ENCODE measurements around the gene GYG1.
A peak's percentile ranks its signal among the peaks of the same experiment; 100 is the strongest.

Gene GYG1

DNA sequence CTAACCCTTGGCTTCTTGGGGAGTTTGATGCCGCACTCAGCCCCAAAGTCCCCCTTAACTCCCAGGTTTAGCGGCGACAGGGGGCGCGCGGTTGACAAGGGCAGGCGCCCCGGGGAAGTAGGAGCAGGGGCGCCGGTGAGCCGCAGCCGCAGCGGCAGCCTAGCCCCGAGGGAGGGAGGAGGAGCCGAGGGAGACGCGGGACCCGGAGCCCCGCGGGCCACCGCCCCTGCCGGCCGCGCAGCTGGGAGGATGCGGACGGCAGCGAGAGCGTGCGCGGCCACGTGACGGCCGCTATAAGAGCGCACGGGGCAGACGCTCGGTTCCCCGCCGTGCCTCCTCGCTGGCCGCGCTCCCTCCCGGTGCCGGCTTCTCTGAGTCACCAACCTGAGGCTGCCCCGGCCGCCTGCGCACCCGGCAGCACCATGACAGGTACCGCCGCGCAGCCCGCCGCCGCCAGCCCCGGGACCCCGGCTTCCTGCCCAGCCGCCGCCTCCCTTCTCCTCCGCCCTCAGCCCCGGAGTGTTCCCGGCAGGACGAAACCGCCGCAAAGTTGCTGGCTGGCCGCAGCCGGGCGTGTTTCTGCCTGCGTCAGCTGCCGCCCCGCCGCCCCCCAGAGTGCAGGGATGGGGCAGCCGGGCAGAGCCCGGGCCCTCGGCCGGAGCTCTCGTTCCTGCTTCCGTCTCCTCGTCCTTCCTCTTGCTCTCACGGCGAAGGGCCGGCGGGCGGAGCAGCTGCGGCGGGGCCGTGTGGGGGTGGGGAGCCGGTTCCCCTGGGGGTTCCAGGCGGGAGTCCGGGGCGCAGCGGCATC is at the start of gene GYG1:
Gene GYG1 (plus strand): TSS at position 322 of the 808 bp plus-strand sequence. CDS start 101 bp downstream, at position 423.
- peak; percentile 96 for ATAC-seq
- Mint-ChIP-seq H3K27me3 (no peaks in the 10 kb centered on the region), H3K9me3 (no peaks in the 10 kb centered on the region), H3K4me3 (peak within 1 kb of the TSS; percentile 83), H3K36me3 (peaks cover 12% of the 10 kb centered on the region), H3K27ac (peak within 1 kb of the TSS; percentile 86), H3K4me1 (peaks cover 17% of the 10 kb centered on the region)

DNA sequence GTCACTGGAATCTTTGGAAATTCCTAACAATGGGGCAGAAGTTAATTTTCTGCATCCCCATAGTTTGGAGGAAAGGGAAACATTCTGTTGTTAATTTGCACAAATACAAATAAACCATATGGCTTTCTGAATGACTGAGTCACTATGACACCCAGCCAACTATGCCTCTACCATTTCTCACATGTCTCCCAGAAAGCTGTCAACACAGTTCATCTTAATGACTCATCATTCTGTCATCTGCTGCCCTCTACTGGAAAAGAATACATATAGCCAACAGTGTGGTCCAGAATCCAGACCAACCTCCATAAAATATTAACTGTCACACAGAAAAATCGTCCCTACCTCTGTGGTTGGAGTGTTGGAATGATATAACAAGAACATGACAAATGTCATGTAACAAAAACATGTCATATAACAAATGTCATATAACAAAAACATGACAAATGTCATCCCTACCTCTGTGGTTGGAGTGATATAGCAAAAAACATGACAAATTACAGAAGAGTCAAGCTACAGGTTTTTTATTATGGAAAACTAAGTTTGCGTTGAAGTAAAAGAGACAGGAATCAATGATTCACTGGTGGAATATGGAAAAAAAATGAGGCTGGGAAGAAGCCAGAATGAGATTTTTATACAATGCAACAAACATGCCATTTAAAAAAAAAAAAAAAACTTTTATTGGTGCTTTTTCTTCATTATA is 47.7 kb upstream of the GYG1 start:
- no peaks in the 10 kb centered on the region for H3K36me3 Mint-ChIP-seq
- peaks cover 10% of the 10 kb centered on the region for H3K4me1 Mint-ChIP-seq
- H3K4me3 Mint-ChIP-seq: no peak overlapping the region
- peaks cover 11% of the 10 kb centered on the region for H3K27me3 Mint-ChIP-seq
- no peaks in the 10 kb centered on the region for H3K9me3 Mint-ChIP-seq
- H3K27ac Mint-ChIP-seq: no peak overlapping the region
- peak; percentile 77 for ATAC-seq

DNA sequence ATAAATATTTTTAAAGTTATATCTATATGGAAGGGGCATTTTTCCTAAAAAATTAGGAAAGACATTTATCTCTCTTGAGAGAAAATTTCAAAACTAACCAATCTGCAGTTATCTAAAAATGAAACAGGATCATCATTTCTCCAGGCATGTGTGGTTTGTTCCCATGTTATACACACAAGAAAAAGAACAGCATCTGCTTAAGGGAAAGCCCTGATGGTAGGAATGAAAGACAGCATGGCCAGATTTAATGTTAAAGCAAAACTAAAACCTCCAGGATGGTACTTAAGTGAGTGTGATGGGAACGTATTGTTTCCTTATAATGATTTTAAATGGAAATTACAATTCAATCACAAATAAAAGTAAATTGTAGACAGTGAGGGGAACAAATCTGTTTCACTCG is 46.2 kb upstream of the GYG1 start:
- no peak for ATAC-seq
- H3K27ac Mint-ChIP-seq: no peak overlapping the region
- peaks cover 10% of the 10 kb centered on the region for H3K4me1 Mint-ChIP-seq
- H3K9me3 Mint-ChIP-seq: no peaks in the 10 kb centered on the region
- H3K27me3 Mint-ChIP-seq: peaks cover under 1% of the 10 kb centered on the region
- H3K4me3 Mint-ChIP-seq: no peak overlapping the region
- H3K36me3 Mint-ChIP-seq: no peaks in the 10 kb centered on the region

DNA sequence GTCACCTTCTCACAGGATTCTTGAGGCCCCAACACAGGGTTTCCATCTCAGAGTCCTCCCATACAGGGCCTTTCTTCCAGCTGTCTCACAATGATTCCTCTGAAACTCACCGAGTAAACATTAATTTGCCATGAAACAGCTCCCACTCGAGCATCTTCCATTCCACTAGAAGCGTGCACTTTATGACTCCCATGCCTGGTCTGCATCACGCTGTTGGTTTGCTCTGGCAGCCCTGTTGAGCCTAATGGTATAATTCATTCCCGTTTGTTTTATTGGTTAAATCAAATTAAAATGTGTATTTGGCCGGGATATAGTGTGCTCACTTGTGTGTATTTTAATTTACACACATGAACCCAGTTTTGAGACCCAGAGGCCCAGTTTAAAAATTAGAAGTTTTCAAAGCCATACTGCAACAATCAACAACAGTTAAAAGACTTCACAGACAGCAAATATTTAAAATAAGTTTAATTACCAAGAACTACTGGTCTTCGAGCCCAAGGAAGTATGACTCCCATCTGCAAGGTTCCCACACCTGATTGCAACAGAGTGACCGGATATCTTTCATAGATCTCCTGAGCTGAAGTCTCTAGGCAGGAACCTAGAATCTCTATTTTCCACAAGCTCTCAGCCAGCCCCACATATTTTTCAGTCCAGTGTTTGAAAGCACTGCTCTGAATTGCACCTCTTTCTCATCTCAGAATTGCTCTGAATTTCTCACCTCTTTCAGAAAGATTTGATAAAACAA is 42.3 kb upstream of the GYG1 start:
- H3K4me3 Mint-ChIP-seq: no peak overlapping the region
- H3K36me3 Mint-ChIP-seq: no peaks in the 10 kb centered on the region
- no peak overlapping the region for H3K27ac Mint-ChIP-seq
- H3K27me3 Mint-ChIP-seq: no peaks in the 10 kb centered on the region
- ATAC-seq: no peak
- H3K4me1 Mint-ChIP-seq: peaks cover 10% of the 10 kb centered on the region
- H3K9me3 Mint-ChIP-seq: no peaks in the 10 kb centered on the region

DNA sequence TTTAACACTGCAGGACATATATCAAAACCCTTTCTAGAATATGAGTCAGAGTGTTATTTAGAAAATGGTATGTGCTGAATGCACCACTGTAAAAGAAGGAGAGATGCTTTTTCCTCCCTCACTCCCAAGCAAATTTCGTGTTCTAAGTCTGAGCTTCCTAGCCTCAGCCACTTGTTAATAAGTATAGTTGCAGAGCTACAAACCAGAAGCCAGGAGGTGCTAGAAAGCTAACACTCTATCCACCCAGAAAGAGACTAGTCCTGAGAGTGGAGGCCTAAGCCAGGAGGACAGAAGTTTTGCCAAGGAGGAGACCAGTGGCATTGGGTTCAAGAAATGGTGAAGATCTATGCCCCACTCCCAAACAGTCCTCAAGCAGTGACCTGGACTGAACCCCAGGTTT is 40.5 kb upstream of the GYG1 start:
- Mint-ChIP-seq H3K27ac (no peak overlapping the region), H3K27me3 (peaks cover 3% of the 10 kb centered on the region), H3K9me3 (no peaks in the 10 kb centered on the region), H3K36me3 (no peaks in the 10 kb centered on the region), H3K4me1 (peaks cover 10% of the 10 kb centered on the region), H3K4me3 (no peak overlapping the region)
- ATAC-seq: no peak

DNA sequence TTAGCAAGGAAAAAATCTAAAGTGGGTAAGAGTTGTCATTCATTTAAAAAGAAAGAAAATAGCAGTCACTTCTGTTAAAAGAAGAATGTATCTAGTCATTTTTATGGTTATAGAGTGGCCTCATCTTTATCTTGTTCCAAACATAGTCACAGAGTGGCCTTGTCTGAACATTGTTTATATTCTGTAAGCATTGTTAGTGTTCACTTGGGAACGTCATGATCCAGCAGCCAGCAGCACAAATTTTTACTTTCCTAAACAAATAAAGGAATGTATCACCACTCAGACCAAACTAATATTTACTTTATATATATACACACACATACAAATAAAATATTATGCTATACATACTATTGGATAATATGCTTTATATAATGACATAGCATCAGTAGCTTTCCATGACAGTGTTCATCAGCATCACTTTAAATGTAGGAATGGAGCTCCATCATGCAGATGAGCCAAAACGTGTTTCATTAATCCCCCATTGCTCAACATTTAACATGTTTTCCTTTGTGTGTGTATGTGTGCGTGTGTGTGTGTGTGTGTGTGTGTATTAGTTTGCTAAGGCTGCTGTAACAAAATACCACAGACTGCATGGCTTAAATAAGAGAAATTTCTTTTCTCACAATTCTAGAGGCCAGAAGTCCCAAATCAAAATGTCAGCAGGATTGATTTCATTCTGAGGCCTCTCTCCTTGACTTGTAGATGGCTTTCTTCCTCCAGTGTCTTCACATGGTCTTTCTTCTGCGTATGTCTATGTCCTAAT is 39.6 kb upstream of the GYG1 start:
- Mint-ChIP-seq H3K27me3 (peaks cover 12% of the 10 kb centered on the region), H3K27ac (no peak overlapping the region), H3K36me3 (no peaks in the 10 kb centered on the region), H3K9me3 (no peaks in the 10 kb centered on the region), H3K4me1 (peaks cover 9% of the 10 kb centered on the region), H3K4me3 (no peak overlapping the region)
- ATAC-seq: no peak

DNA sequence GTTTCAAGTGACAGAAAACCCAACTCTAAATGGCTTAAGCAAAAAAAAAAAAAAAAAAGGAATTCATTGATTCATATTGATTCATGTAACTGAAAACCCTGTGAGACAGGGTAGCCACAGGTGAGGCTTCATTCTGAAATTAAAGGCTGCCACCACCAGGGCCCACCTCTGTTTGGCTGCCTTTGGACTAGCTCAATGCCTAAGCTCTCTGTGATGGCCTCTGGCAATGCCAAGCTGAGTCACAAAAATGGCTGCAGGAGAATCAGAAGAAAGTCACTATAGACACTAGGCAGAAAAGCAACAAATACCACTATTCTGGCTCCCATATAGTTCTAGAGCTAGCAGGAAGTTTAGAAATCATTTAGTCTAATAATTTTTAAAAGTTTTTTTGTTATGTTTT is 38.2 kb upstream of the GYG1 start:
- Mint-ChIP-seq H3K9me3 (no peaks in the 10 kb centered on the region), H3K4me1 (no peaks in the 10 kb centered on the region), H3K36me3 (no peaks in the 10 kb centered on the region), H3K27ac (no peak overlapping the region), H3K27me3 (peaks cover 15% of the 10 kb centered on the region), H3K4me3 (no peak overlapping the region)
- no peak for ATAC-seq

DNA sequence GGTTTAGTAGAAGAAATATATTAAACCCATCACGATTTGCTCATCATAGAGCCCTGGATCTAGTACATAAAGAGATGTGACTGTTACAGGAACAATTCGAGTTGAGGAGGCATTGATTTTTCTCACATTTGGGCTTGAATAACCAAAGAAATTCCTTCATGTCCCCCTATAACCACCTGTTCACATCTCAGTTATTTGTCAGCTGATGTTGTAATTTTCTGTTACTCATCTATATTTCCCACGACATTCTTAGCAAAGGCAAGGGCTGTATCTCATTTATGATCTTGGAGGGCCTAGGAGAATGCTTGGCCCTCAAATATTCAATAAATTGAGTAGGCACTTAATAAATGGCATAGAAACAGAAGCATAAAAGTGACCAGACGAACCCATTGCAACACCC is 36.4 kb upstream of the GYG1 start:
- Mint-ChIP-seq H3K27me3 (peaks cover 15% of the 10 kb centered on the region), H3K9me3 (no peaks in the 10 kb centered on the region), H3K27ac (no peak overlapping the region), H3K4me3 (no peak overlapping the region), H3K4me1 (no peaks in the 10 kb centered on the region), H3K36me3 (no peaks in the 10 kb centered on the region)
- no peak for ATAC-seq

DNA sequence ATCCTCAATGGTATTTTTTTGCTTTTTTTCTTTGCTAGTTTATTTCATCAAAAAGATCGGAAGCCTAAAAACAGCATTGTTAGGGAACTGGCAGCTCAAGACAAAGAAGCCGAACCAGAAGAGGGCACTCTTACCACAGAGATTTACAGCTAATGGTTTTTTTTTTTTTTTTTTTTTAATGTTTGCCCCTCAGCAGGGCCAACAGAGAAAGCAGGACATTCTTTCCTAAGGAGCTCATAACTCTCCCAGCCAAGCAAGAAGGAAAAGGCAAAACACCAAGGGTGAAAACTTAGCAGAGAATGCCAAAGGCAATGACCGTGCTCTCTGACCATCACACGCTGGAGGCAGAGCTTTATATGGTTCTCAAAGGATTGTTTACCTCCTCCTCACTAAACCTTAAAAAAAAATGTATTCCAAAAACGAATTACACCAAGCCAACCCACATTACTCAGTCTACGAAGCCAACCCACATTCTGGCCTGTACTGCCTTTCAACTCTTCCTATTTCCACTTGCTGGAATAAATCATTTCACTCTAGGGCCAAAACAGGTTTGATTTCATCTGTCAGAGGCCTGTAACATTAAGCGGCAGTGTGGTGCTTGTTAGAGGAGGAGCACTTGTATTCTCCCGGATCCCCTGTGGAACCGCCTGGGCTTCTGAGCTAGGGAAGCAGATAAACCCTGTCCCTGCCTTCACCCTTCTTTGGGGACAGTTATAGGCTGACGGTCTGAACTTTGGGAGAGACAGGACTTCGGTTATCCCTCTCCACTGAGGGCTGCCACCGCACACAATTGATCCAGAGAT is 35.6 kb upstream of the GYG1 start:
- Mint-ChIP-seq H3K4me1 (no peaks in the 10 kb centered on the region), H3K36me3 (no peaks in the 10 kb centered on the region), H3K27me3 (peaks cover 15% of the 10 kb centered on the region), H3K4me3 (no peak overlapping the region), H3K27ac (no peak overlapping the region), H3K9me3 (no peaks in the 10 kb centered on the region)
- ATAC-seq: no peak

DNA sequence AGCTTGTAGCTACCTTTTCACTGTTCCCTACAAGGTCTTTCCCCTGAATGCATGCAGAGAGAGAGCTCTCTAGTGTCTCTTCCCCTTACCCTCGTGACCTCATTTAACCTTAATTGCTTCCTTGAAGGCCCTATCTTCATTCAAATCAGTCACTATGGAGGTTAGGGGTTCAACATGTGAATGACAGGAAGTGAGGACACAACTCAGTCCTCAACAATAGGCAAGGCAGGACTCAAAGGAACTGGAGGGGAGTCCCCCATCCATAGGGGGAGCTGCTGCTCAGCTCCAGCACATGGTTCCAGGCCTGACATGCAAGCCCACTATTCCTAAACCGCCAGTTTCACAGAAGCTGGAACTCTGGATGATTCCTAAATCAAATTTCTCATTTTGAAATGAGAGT is 33.8 kb upstream of the GYG1 start:
- H3K4me1 Mint-ChIP-seq: no peaks in the 10 kb centered on the region
- H3K27ac Mint-ChIP-seq: no peak overlapping the region
- no peaks in the 10 kb centered on the region for H3K36me3 Mint-ChIP-seq
- H3K4me3 Mint-ChIP-seq: no peak overlapping the region
- H3K9me3 Mint-ChIP-seq: no peaks in the 10 kb centered on the region
- ATAC-seq: no peak
- peaks cover 32% of the 10 kb centered on the region for H3K27me3 Mint-ChIP-seq

DNA sequence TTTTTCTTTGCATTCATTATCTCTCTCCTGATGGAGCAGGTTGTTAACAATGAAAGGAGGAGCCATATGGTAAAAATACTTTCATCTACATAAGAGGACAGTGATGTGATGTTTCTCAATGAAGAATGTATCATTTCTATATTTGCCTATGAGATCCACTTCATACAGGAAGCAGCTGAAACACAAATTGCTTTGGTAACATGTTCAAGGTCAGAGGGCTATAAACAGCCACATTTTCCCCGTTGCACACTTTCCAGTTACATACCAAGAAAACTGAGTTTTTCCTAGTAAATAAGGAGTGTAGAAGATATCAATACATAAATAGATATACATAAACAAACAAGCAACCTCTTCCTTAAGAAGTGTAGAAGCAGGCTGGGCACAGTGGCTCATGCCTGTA is 32.6 kb upstream of the GYG1 start:
- H3K4me1 Mint-ChIP-seq: no peaks in the 10 kb centered on the region
- peaks cover 32% of the 10 kb centered on the region for H3K27me3 Mint-ChIP-seq
- H3K4me3 Mint-ChIP-seq: no peak overlapping the region
- no peak for ATAC-seq
- no peak overlapping the region for H3K27ac Mint-ChIP-seq
- no peaks in the 10 kb centered on the region for H3K9me3 Mint-ChIP-seq
- H3K36me3 Mint-ChIP-seq: no peaks in the 10 kb centered on the region

DNA sequence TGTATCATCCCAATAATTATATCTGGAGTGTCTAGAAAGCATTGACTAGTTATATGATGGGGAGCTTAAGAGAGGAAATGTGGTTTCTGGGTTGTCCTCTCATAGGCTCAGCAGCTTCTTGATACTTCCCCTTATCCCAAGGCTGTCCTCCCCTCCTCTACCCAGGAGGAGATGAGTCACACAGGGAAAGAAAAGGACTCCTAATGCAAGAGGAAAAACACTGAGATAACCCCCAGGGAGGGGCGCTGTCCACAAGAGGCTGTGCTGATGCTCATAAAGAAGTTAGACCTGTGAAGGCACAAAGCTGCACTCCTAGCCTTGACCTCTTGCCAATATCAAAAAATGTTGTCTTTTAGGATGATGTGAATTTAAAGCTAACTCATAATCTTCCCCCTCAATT is 28.8 kb upstream of the GYG1 start:
- peaks cover 17% of the 10 kb centered on the region for H3K27me3 Mint-ChIP-seq
- H3K4me3 Mint-ChIP-seq: no peak overlapping the region
- H3K4me1 Mint-ChIP-seq: no peaks in the 10 kb centered on the region
- H3K9me3 Mint-ChIP-seq: no peaks in the 10 kb centered on the region
- no peaks in the 10 kb centered on the region for H3K36me3 Mint-ChIP-seq
- H3K27ac Mint-ChIP-seq: no peak overlapping the region
- no peak for ATAC-seq

DNA sequence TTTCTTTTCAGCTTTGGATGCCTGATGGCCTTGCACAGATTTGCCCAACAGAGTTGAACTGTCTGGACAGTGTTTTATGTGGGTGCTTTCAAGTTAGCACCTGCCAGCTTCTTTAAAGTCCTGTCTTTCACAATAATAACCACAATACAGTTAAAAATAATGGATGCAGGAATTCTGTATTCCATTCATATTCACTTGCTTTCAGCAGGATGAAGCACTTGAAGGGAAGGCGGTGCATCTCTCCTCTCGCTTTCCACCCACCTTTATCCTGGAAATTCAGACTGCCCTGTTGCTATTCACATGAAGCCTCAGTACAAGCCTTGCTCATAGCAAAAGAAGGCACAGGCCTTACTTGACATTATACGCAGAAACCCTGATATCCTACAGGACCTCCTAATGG is 26.5 kb upstream of the GYG1 start:
- ATAC-seq: no peak
- H3K36me3 Mint-ChIP-seq: no peaks in the 10 kb centered on the region
- H3K9me3 Mint-ChIP-seq: no peaks in the 10 kb centered on the region
- H3K4me1 Mint-ChIP-seq: no peaks in the 10 kb centered on the region
- H3K27me3 Mint-ChIP-seq: peaks cover 17% of the 10 kb centered on the region
- no peak overlapping the region for H3K4me3 Mint-ChIP-seq
- H3K27ac Mint-ChIP-seq: no peak overlapping the region

DNA sequence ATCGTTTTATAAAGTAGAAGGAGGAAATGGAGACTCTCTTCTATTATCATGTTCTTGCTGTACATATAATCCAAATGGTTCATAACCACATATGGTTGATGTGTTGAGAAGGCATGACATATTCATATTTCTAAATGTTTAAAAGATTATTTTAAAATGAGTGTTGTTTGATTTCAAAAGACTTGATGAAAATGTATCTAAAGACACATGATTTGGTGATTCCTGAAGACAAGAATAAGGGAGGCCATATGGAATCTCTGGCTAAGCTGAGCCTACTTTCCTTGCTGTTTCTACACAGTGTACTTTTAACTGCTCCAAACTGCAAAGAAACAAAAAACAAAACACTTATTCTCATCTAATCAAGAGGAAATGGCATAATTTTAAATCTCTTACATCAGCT is 23.0 kb upstream of the GYG1 start:
- Mint-ChIP-seq H3K36me3 (no peaks in the 10 kb centered on the region), H3K4me3 (no peak overlapping the region), H3K4me1 (no peaks in the 10 kb centered on the region), H3K27ac (no peak overlapping the region), H3K9me3 (no peaks in the 10 kb centered on the region), H3K27me3 (no peaks in the 10 kb centered on the region)
- no peak for ATAC-seq
